Activated T-cell treated with anti-CD3 and anti-CD28 coated beads for 1 hour (primary cell): ENCODE data around the gene COL19A1.

Experiments
- DNase-seq: peaks from one replicate; pipeline ENCODE4 v3.0.0-alpha.2; 2020; ENCODE audit warnings: low read depth

The COL19A1 gene

DNA sequence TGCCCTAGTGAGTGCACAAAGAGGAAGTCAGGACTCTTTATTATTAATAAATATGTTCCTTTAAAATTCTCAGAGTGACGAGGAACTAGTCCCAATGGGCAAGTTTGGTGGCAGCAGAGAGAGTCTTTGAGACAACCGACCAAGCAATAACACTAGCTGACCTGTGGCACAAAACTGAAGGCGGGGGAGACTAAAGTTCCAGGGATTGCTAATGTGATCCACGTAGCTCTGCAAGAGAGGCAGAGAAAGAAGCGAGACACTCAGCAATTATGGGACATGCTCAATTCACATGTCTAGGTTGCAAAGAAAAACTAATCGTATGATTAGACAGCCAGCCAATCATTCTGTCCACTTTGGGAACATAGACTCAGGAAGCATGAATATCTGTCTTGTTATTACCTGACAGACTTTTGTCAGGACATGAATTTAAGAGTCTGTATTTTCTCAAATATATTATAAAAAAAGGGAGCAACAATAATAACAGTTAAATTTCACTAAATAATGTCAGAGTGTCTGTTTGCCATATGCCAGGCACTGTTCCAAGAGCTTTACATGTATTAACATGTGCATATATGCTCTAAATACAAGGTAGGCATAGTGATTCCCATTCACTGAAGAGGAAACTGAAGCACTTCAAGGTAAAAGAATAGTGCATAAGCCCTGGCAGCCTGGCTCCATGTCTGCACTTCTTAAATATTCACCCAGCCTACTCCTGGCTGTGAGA, 355.5 kb downstream of the COL19A1 start:
- no peak for DNase-seq

DNA sequence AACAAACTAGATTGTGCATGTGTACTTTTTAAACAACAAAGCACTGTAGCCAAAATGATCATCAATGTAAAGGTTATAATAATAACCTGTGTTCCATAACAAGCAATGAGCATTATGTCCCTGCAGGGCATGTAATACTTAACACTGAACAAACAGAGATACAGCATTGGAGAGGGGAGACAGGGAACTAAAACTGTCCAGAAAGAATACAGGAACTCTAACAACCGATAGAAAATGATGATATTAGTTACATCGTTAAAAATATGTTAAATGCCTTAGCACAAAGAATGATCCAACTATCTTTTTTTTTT, 356.0 kb downstream of the COL19A1 start:
- DNase-seq, result no peak

DNA sequence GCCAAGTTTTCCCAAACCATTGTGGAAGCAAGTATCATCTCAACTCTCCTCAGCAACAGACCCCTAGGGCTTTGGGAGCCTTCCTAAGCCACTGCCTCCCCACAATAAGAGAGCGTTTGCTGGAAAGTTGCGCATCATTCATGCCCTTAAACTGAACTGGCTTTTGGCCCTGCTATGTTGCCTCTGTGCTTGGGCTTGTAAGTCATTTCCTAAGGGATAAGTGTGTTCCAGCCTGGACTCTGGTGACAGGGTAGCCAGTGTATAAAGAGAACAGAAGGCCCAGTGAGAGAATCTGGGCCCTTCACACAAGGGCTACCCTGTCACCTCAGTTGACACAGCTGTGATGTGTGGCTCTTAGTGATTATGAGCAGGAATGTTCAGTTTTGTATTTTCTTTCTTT, 358.7 kb downstream of the COL19A1 start:
- no peak for DNase-seq

DNA sequence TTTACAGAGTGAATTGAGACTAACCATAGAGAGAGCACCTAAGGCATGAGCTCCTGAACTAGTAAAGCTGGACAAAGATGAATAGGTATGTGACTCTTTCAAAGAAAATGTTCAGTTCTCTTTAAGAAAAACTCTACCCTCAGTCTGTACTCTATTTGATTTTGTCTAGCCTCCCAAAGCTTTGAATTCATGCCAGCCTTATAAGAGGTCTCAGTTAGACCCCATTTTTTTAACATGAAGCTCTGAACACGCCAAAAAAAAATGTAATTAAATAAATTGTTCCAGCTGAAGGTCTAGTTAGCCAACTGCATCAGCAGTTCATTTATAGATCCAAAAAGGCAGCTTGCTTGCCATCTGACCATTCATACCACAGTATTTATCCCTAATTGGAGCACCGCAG, 365.0 kb downstream of the COL19A1 start:
- DNase-seq, result no peak

DNA sequence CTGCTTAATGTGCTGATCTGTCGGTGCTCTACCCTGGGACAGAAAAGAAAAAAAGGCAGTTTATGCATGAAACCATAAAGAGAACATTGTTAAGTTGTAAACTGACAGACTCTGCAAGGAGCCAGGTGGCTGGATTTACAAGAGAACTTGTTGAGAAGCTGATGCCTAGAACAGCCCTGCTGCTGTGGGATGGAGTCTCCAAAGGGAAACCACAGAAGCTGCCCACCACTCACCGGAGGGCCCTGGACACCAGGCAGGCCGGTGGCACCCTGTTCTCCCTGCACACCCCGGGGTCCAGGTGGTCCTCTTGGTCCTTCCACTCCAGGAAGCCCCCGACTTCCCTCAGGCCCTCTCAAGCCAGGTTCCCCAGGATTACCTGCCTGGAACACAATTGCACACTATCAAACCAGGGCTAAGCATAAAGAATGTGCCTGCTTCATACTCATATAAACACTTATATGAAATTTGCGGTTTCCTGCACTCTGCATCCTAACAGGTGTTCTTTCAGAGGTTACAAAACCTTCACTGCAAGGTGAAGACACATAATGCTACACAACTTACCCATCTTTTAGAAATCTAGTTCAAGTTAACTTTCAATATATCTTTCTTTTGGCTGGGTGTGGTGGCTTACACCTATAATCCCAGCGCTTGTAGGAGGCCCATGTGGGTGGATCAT, 368.3 kb downstream of the COL19A1 start:
- DNase-seq, result no peak

DNA sequence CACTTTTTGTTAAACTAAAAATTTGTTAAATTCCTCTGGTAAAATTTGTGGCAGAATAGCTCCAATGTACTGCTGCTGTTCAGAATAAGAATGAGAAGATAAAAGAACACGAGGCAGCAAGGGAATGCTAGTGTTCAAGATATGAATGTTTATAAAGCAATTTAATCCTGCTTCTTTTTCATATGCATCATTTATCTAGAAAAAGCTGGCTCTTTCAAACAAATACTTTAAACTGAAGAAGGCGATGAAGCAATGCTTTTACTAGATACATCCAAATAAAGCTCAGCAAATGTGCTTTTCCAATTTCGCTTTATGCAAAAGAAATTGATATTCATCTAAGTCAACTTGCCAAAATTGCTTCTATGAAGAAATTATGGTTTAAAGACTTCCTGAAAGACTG, 370.0 kb downstream of the COL19A1 start:
- DNase-seq, result no peak

DNA sequence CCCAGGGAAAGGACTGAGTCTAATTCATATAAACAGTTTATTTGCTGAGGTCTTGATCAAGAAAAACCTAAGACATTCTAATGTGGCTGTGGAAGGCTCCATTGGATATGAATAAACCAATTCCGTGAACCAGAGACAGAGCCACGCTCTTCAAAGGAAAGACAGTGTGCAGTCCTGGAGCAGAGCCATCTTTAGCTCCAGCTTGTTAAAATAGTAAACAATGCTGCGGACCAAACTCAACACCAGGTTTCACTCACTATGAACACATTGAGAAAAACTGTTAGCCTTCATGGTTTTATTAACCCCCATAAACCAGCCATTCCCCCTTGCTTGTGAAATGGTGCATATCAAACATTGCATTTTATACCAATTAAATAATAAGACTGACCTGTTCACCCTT, 374.7 kb downstream of the COL19A1 start:
- no peak for DNase-seq

DNA sequence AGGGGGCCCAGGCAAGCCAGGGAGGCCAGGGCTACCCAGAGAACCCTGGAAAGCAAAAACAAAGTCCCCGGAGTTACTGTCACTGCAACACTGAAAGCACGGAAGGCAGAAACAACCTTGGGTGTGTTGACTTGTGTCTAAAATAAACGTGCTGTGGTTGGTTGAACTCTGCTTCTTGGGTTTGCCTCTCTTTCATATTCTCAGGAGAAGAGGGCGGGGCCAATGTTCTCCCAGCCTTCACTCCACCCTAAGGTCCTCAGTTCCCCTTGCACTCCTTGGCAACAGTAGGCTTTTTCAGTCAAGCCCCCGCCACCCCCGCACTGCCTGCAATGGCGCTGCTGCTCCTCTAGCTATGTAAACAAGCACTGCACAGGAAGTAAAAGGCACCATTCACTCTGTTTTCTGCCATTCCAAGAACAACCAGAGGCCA, 375.6 kb downstream of the COL19A1 start:
- DNase-seq, result no peak

DNA sequence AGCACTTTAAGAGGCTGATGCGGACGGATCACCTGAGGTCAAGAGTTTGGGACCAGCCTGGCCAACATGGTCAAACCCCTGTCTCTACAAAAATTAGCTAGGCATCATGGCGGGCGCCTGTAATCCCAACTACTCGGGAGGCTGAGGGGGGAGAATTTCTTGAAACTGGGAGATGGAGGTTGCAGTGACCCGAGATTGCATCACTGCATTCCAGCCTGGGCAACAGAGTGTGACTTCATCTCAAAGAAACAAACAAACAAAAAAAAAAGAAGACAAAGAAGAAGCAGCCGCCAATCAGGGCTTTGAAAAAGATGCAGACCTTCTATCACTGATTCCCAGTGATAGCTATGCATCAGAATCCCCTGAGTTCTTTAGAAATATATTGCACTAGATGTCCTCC, 379.8 kb downstream of the COL19A1 start:
- no peak for DNase-seq

DNA sequence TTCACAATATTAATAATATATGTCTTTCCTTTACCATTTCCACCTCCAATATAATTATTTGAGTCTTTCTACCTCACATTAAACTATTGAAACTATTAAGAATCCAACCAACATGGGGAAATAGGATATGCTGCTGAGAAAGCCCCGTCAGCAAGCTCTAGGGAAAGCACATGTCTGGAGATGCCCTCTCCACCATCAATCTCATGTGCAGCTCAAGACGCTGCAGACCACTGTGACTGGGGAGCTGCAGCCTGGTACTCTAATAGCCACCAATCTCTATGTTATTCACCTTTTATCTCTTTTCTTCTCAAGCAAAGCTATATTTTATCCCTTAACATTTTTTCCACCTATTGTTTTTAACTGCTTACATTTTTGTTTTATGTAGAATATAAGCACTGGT, 386.2 kb downstream of the COL19A1 start:
- DNase-seq, result no peak

DNA sequence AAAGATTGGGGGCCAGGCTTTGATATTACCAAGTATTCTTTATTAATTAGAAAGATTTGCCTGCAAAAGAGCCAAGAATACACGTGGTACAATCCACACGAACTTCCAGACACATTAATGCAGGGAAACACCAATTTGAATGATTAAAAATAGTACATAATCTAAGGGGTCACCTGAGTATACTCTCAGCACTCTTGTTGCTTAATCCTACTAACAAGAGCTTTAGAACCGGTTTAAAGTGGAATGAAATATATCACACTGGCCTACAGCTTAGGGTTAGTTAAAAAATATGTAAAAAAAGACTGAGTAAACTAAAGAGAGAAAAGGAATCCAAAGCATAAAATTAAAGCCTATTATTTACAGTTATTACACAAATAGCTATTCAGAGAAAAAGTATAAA, 387.6 kb downstream of the COL19A1 start:
- no peak for DNase-seq

DNA sequence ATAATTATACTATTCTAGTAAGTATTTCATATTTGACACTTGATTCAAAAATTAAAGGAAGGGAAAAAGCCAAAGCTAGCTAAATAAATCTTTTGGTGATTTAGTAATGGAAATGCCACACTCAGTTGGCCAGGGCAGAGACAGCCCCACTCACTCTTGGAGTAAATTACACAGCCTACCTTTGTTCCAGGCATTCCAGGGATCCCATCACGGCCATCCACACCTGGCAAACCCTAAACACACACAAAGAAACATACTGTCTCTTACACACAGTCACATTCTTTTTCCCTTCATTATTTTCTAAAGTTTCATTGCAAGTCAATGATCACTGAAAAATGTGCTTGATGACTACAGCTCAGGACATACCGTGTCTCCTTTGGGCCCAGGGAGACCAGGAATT, 388.4 kb downstream of the COL19A1 start:
- no peak for DNase-seq

DNA sequence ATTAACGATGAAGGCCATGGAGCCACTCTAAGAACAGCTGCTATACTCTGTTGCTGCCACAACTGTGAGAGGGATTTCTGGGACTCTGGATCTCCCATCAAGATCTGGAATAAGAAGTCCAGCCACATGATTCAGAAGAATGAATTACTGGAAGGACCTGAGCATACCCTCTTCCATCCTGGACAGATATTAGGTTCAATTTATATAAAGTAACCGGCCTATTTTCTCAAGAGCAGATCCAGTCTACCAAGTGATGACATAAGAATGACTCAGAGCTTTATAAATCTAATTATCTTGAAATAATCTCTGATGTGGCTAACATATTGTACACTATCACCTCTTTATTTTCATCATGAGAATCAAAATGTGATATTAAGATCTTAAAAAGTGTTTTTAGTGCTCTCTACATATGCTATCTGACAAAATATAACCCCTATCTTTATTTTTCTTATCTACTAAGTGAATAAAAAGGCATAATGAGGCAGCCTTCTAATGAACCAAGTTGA, 391.5 kb downstream of the COL19A1 start:
- no peak for DNase-seq

DNA sequence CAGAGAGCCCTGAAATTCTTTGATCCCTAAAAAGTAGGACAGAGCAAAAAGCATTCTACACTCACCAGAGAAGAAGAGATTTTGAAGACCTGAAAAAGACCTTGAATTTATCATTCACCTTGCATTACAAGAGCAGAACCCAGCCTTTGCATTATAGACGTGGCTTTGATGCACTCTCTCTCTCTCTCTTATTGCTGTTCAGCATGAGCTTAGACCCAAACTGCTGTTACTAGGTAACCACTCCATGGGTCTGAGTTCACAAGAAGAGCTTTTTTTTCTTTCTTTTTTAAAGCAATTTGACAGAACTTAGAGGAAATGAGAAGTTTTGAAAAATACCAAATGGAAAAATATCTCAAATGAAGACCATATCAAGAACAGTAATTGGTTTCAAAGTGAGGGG, 392.1 kb downstream of the COL19A1 start:
- DNase-seq, result no peak
